Stimulated activated CD4-positive, alpha-beta T cell treated with anti-CD3 and anti-CD28 coated beads, Interleukin-2, amount 100 ng/mL, for 48 hours (primary cell): ENCODE measurements around the gene CDH5.

ENCODE experiments used
- DNase-seq, 2 donors: peaks; one replicate each; pipeline ENCODE4 v3.0.0-alpha.2; 2020

The CDH5 gene

GRCh38 chr16:66395806-66396555 is 29.5 kb downstream of the CDH5 start:
- DNase-seq, result no peak

- no peak for DNase-seq
These were observed 31.4 kb downstream of the CDH5 start for GRCh38 chr16:66397736-66398433.

- DNase-seq, result no peak
These were observed 32.5 kb downstream of the CDH5 start for GRCh38 chr16:66399031-66399430.

GRCh38 chr16:66399930-66400329 is 33.4 kb downstream of the CDH5 start:
- no peak for DNase-seq

- DNase-seq, result no peak
These were observed 34.3 kb downstream of the CDH5 start for GRCh38 chr16:66400503-66401380.

- DNase-seq, result no peak
These were observed 35.1 kb downstream of the CDH5 start for GRCh38 chr16:66401610-66402009.

- DNase-seq, result no peak
These were observed 35.7 kb downstream of the CDH5 start for GRCh38 chr16:66402166-66402565.

GRCh38 chr16:66402591-66403230 is 36.2 kb downstream of the CDH5 start:
- no peak for DNase-seq

GRCh38 chr16:66403531-66404145 is 37.1 kb downstream of the CDH5 start:
- DNase-seq, result no peak

- DNase-seq, result no peak
These were observed 38.7 kb downstream of the CDH5 start for GRCh38 chr16:66405057-66405783.

- peak; percentile 90 to 92 for DNase-seq
These were observed 40.2 kb downstream of the CDH5 start for GRCh38 chr16:66406534-66407221.

GRCh38 chr16:66408163-66409048 is 41.9 kb downstream of the CDH5 start:
- DNase-seq, result no peak

GRCh38 chr16:66409156-66409555 is 42.7 kb downstream of the CDH5 start:
- DNase-seq, result no peak

GRCh38 chr16:66412182-66412581 is 45.7 kb downstream of the CDH5 start:
- DNase-seq, result no peak

- DNase-seq, result no peak
These were observed 48.4 kb downstream of the CDH5 start for GRCh38 chr16:66414891-66415290.

- no peak for DNase-seq
These were observed 49.6 kb downstream of the CDH5 start for GRCh38 chr16:66416136-66416535.

GRCh38 chr16:66416939-66417700 is 50.6 kb downstream of the CDH5 start:
- DNase-seq, result no peak

- no peak for DNase-seq
These were observed 51.9 kb downstream of the CDH5 start for GRCh38 chr16:66418165-66418962.
